Lung microvascular endothelial cell (primary cell): ENCODE data around the gene PDE3A. TPM values are rescaled to one million over a fixed set of nuclear protein-coding genes. Genes with fewer than 3 reads are reported as not detected.
A peak's percentile ranks its signal among the peaks of the same experiment; 100 is the strongest.
"Not testable (repeated sequence)": the region's sequence is repeated elsewhere in the genome, so short reads cannot be mapped to it uniquely, and the experiment has no call there.

ENCODE experiments used
- DNase-seq, 2 donors: peaks; one replicate each; pipeline versions ENCODE4 v3.0.0 to v3.0.0-alpha.2; 2010; ENCODE audit warnings: low read depth in 2 of 2
- total RNA-seq: library from RNA; depleted of rRNA; stranded (reverse); fragments of >200 nt; gene quantifications from 2 replicates; pipeline ENCODE4 v1.2.1, GENCODE V29; 2014

The PDE3A gene
- total RNA-seq, result 1.3 and 2.0 TPM in 2 replicates

GRCh38 chr12:20368114-20368650 is at the start of gene PDE3A:
PDE3A (plus strand) TSS chr12:20368537; CDS start chr12:20369285, 748 bp downstream.
- DNase-seq, result peak; percentile 1 to 91

DNA sequence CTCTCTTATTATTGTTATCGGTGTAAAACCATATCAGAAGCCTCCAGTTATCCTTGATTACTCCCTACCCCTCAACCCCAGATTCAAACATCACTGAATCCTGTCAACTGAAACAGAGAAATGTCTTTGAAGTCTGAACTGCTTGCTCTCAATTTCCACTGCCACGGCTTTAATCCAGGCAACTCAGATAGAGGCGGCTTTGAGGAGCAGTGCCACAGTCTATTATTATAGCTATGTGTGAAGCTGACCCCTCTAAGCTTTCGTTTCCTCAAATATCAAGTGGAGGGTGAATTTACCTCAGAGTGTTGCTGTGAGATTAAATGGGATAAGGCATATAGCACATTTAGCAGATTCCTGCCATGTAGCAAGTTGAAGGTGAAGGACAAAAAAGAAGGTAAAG is 49.0 kb upstream of the PDE3A start:
- no peak for DNase-seq

DNA sequence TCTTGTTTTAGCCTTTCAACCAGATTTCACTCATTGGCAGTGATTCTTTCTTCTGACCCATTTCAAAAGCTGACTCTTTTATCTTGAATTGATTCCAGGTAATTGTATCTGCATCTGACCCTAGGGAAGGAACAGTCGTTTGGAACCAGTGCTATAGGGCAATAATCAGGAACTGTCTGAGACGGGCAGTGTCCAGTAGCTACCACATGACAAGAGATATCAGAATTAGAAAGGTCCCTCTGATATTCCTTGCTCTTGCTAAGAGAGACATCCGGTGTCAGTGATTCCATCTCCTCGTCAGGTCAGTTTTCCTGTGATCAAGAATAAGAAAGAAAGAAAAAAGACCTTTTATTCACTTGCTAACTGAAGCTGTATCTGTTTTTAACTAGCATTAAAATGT is 47.8 kb upstream of the PDE3A start:
- DNase-seq, result peak in 1 of 2 donors; percentile 1

- DNase-seq, result not testable (repeated sequence)
Observed at GRCh38 chr12:20330826-20331505, 37.4 kb upstream of the PDE3A start.

GRCh38 chr12:20339060-20339459 is 29.3 kb upstream of the PDE3A start:
- DNase-seq, result no peak

GRCh38 chr12:20342111-20342510 is 26.2 kb upstream of the PDE3A start:
- no peak for DNase-seq

DNA sequence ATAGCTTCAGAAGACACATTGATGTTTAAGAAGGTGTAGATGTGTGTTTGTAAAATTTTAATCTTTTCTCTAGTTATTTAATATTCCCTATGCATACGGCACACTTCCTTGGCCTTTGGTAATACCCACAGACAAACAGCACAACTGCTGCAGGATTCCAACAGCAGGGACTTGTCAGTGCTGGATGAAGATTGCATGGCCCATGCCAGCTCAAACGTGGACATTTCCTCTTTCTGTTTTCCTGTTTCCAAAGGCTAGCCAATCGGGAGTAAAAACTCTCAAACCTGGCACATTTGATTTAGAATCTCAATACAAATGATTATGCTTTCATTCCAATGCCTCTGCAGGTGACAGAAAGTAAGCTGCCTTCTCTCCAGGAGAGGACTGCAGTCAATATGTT is 22.5 kb upstream of the PDE3A start:
- DNase-seq, result peak; percentile 33 to 76

DNA sequence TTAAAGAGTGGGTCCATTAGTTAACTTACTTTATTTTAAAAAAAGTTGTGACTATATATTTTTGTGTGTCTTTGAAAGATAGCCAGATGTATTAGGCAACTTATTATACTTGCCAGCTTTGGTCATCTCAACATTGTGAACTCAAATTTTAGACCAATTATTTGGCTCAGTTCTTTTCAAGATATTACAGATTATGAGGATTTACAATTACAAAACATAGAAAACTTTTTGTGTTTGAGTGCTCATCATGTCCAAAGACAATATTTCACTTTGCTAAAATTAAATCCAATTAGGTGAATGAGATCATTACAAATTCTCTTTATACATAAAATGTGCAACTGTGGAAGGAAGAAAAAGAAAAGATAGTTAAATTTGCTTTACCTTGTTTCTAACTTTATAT is 18.3 kb upstream of the PDE3A start:
- DNase-seq, result peak in 1 of 2 donors; percentile 7

DNA sequence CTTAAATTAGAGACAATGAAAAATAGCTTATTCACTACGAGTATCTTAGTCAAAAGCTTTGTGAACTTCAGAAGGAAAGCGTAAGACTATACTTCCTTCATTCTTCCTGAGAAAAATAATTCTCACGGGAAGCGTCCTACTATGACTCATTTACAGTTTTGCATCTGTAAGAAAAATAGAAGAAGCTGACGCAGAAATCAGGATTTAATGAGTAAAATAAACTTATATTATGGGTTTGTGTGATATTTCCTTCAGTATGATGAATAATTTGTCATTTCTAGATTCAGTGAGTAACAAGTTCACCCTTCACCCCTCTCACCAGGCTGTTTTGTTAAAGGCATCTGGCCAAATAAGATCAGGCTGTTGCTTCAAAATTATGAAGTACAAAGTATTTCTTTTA is 17.8 kb upstream of the PDE3A start:
- peak; percentile 5 to 98 for DNase-seq

DNA sequence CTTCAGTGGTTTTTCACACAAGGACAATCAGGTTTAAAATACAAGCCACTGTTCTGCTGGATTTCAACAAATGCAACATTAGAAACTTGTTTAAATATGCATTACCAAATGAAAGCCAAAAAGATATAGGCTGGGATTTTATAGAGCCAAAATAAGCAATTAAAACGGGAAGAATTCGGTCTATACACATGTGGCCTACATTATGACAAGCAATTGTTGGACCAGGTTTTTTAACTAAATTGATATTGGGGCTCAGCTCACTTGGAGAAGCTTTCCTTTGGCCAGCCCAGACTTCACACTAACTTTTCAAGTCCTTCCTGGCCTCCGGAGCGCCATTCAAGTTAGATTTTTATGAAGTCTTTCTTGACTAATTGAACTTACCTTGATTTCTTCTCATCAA is 16.9 kb upstream of the PDE3A start:
- DNase-seq, result no peak

- no peak for DNase-seq
Observed at GRCh38 chr12:20356048-20356447, 12.3 kb upstream of the PDE3A start.

DNA sequence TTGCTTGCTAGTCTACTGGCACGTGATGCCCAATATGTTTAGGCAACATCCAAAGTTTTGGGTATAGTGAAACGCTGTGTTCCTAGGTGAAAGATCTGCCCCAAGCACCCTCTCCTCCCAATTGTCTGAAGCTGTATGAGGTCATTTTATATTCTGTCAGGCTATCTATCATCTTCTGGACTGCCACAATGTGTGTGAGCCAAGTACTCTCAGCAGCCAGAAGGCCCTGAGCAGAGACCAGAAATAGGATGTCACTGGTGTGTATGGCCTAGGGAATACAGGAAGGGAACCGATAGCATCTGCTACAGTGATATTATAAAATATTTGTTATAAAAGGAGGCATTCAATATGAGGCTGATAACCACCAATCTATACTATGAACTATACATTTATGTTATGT is 7.9 kb upstream of the PDE3A start:
- no peak for DNase-seq

DNA sequence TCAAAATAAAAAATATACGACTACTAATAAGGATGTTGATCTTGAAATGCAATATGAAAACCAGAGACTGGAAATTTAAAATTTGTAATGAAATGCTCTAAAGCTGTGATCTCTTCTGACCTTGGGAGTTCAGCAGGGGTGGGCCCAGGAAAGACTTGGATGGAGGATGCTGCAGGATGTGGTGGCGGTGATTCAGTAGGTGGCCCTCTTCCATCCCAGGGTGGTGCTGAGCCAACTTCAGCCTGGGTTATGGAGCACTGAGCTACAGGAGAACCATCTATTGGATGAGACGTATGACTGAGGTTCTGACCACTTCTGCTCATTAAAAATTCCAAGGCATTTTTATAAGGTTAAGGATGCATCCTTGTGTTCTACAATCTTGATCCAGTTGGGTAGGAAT is 6.9 kb upstream of the PDE3A start:
- DNase-seq, result no peak

DNA sequence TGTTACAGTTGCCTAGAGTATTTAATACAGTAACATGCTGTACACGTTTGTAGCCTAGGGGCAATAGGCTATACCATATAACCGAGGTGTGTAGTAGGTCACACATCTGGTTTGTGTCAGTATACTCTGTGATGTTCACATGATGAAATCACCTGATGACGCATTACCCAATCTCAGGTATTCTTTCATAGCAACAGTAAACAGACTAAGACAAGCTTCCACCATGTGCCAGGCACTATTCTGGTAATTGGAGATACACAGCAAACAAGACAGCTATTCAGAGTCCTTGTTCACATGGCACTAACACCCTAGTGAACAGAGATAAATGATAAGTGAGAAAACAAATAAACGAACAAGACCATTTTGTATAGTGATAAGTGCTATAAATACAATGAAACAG is 3.8 kb upstream of the PDE3A start:
- DNase-seq, result no peak

DNA sequence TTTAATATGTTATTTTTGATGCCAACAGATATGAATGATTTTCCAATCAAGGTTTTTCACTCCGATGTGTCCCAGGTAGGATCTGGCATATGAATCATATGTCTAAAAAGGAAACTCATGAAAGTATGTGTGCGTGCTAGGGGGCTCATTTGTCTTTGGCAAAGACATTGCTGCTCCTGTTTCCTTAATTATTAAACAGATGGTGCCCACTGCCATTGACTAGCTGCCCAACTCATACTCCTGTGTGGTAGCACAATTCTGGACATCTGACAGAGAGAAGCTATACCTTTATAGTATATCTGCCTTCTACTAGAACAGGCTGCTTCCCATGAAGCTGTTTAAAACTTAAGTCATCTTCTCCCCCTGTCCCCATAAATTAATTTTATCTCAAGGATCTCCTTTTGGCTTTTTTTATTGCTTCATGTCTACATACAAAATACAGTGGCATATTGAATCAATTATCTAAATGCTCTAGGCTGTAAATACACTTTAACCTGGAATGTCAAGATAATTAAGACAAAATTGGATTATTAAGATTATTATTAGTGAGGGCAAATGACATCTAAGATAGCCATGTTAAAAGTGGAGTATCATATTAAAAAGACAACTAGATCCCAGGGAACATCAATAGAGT is 1.4 kb upstream of the PDE3A start:
- no peak for DNase-seq

- no peak for DNase-seq
Observed at GRCh38 chr12:20367583-20368113, 689 bp upstream of the PDE3A start.

DNA sequence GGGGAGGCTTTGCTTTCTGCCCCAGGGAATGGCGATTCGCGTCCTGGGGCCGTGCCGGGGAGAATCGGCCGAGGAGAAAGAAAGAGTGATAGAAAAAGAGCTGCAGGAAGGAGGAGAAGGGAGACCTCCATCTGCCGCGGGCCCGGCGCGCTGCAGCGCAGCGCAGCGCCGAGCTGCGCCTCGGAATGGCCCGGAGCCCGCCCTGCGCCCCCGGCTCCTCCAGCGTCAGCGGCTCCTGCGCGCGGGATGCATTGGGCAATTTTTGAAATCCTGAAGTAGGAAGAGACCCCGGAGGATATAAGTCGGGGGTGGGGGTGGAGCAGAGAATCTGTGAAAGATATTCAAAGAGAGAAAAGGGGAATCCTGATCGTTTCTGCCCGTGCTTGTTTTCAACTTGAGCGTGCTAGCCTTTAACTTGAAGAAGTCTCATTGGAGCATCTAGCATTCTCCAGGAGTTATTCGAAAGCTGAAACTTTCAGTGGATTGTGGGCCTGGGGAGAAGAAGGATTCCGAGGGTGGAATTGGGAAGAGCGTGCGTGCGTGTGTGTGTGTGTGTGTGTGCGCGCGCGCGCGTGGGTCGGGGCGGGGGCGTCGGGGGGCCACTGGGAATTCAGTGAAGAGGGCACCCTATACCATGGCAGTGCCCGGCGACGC is 441 bp downstream of the PDE3A start:
- peak; percentile 40 to 60 for DNase-seq

DNA sequence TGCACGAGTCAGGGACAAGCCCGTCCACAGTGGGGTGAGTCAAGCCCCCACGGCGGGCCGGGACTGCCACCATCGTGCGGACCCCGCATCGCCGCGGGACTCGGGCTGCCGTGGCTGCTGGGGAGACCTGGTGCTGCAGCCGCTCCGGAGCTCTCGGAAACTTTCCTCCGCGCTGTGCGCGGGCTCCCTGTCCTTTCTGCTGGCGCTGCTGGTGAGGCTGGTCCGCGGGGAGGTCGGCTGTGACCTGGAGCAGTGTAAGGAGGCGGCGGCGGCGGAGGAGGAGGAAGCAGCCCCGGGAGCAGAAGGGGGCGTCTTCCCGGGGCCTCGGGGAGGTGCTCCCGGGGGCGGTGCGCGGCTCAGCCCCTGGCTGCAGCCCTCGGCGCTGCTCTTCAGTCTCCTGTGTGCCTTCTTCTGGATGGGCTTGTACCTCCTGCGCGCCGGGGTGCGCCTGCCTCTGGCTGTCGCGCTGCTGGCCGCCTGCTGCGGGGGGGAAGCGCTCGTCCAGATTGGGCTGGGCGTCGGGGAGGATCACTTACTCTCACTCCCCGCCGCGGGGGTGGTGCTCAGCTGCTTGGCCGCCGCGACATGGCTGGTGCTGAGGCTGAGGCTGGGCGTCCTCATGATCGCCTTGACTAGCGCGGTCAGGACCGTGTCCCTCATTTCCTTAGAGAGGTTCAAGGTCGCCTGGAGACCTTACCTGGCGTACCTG is 1.1 kb downstream of the PDE3A start:
- DNase-seq, result peak; percentile 49 to 80

DNA sequence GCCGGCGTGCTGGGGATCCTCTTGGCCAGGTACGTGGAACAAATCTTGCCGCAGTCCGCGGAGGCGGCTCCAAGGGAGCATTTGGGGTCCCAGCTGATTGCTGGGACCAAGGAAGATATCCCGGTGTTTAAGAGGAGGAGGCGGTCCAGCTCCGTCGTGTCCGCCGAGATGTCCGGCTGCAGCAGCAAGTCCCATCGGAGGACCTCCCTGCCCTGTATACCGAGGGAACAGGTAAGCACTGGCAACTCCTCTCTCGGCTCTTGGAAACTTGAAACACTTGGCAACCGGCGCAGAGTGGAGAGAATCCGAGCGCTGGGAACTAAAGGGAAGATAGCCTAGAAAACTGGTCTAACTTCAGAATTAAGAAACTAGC is 1.7 kb downstream of the PDE3A start:
- DNase-seq, result peak; percentile 2 to 30

DNA sequence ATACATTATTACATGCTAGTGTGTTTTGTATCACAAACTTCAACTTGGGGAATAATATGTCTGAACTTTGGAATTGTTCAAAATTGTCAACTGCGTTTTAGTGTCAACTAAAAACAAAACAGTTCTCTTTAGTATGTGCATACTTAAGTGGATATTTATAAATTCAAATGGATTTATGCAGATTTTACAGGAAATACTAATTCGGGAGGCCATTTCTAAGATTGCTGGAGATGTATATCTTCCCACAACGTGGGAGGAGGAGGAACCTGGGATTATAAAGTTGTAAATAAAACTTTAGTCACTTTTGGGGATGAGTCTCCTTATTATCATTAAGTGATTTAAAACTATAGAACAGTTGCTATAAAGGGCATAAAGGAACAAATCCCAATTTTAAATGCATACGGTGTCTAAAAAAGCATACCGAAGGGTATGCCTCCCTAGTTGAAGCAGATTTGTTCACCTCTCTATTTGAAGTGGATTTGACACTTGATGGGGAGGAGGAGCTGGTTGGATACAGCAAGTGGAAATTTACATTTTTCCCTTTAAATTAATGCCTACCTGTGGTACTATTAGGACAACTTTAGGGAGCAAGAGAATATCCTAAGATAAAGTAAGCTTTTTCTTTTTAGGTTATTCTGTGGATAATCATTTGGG is 2.7 kb downstream of the PDE3A start:
- DNase-seq, result no peak
